ENCODE results near the gene CEP70. TPM values are rescaled to one million over a fixed set of nuclear protein-coding genes. Genes with fewer than 3 reads are reported as not detected.
"Not testable (repeated sequence)": the region's sequence is repeated elsewhere in the genome, so short reads cannot be mapped to it uniquely, and the experiment has no call there.

Gene CEP70
- total and polyA plus RNA-seq, 4 donors, result 6.9 to 26.5 (median 9.1) TPM

DNA sequence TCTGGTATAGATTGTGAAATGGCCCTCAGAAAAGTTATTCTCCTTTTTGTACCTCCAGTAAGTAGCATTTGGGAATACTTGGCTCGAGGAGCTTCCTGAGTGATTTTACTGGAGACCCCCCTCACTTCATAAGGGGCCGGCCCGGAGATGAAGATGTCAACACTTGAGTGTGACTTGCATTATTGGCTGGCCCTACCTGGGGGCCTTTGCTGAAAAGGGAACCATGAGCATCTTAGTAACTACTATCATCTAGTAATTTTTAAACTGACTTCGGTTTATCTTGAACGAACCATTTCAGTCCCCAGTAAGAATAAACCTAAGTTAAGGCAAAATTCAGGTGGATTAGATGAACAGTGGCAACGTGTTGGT, 15.8 kb upstream of the CEP70 start:
- 91% methylated on average over 6 of the region's 6 CpGs for whole genome bisulfite sequencing
- Histone ChIP-seq H3K36me3 (ENCODE audit: control insufficient read depth in 4 of 4, insufficient read depth in 3 of 4, low read depth in 1 of 4, low read length in 3 of 4) (no peaks in the 10 kb centered on the region), H3K4me1 (ENCODE audit: control insufficient read depth in 4 of 4, insufficient read depth in 4 of 4, low read length in 3 of 4) (peaks cover 0 to 14% (median 6%) of the 10 kb centered on the region in 4 donors), H3K27ac (ENCODE audit: low read depth in 1 of 2, low read length in 2 of 2) (peak overlapping the region in 1 of 2 donors; percentile 90), H3K27me3 (ENCODE audit: control insufficient read depth in 4 of 4, insufficient read depth in 4 of 4, low read length in 3 of 4) (no peaks in the 10 kb centered on the region), H3K9me3 (ENCODE audit: control insufficient read depth in 4 of 4, low read length in 3 of 4) (no peaks in the 10 kb centered on the region), H3K4me3 (ENCODE audit: low read depth in 1 of 3, low read length in 3 of 3) (peak overlapping the region in 1 of 3 donors; percentile 70), H3K9ac (ENCODE audit: low read depth in 1 of 2, low read length in 2 of 2) (no peak overlapping the region)
- TF ChIP-seq, protein P1, sequence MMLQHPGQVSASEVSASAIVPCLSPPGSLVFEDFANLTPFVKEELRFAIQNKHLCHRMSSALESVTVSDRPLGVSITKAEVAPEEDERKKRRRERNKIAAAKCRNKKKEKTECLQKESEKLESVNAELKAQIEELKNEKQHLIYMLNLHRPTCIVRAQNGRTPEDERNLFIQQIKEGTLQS (IDR thresholded peaks at IDR 0.05), result no peak
- TF ChIP-seq FOXA2 (IDR thresholded peaks at IDR 0.05) (no peak), RAD21 (IDR thresholded peaks at IDR 0.05) (no peak), RXRA (IDR thresholded peaks at IDR 0.05) (no peak)
- TF ChIP-seq, protein P2, sequence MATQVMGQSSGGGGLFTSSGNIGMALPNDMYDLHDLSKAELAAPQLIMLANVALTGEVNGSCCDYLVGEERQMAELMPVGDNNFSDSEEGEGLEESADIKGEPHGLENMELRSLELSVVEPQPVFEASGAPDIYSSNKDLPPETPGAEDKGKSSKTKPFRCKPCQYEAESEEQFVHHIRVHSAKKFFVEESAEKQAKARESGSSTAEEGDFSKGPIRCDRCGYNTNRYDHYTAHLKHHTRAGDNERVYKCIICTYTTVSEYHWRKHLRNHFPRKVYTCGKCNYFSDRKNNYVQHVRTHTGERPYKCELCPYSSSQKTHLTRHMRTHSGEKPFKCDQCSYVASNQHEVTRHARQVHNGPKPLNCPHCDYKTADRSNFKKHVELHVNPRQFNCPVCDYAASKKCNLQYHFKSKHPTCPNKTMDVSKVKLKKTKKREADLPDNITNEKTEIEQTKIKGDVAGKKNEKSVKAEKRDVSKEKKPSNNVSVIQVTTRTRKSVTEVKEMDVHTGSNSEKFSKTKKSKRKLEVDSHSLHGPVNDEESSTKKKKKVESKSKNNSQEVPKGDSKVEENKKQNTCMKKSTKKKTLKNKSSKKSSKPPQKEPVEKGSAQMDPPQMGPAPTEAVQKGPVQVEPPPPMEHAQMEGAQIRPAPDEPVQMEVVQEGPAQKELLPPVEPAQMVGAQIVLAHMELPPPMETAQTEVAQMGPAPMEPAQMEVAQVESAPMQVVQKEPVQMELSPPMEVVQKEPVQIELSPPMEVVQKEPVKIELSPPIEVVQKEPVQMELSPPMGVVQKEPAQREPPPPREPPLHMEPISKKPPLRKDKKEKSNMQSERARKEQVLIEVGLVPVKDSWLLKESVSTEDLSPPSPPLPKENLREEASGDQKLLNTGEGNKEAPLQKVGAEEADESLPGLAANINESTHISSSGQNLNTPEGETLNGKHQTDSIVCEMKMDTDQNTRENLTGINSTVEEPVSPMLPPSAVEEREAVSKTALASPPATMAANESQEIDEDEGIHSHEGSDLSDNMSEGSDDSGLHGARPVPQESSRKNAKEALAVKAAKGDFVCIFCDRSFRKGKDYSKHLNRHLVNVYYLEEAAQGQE (IDR thresholded peaks at IDR 0.05), result no peak
- DNase-seq (ENCODE audit: low spot score), result no peak

DNA sequence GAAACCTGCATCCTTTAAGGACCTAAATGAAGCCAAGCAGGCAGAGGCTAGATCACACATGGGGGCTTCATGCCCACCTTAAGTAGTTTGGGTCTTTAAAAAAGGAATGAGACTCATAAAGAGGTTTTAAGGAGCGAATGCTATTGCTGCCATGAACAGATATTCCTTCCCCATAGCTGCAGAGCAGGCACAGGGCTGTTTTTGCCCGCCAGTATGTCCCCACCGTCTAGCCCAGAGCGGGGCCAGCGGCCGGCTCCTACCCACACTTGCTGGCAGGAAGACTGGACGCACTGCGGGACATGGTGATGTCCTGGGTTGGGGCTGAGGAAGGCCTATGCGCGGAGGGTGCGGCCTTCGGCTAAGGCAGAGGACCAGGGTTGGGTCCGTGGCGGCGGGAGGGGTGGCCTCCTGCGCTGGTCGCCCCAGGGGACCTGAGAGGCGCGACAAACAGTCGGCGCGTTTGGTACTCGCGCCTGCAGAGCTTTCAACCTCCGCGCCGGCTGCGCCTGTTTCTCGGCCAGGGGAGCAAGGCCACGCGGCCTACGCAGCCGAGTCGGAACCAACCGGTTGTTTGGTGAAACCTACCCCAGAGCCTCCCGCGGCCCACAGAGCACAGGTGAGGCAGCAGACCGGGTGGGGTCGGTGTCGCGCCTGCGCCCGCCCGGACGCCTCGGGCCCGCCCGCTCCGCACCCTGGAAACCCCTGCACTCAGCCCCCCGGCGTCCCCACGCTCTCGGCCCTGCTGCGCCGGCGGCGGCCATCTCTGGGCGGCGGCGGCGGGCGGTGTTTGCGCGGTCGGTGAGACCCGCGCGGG, 14.5 kb upstream of the CEP70 start, which contains the start of gene FAIM:
Gene FAIM, plus strand, starts transcription at position 450 of the 814 bp plus-strand sequence. CDS start 10,956 bp downstream, outside the sequence.
- peak; percentile 72 for DNase-seq (ENCODE audit: low spot score)
- H3K36me3 ChIP-seq (ENCODE audit: control insufficient read depth in 4 of 4, insufficient read depth in 3 of 4, low read depth in 1 of 4, low read length in 3 of 4), result no peaks in the 10 kb centered on the region
- WGBS, result 3% methylated on average over 68 of the region's 68 CpGs
- TF ChIP-seq TAF1 (conservative IDR thresholded peaks at IDR 0.05), result peak; percentile 36
- TF ChIP-seq, protein P2 (IDR thresholded peaks at IDR 0.05), result no peak
- H3K27ac ChIP-seq (ENCODE audit: low read depth in 1 of 2, low read length in 2 of 2), result peak within 1 kb of the TSS; percentile 65 to 90
- peak within 1 kb of the TSS; percentile 70 to 78 (median 73) for H3K4me3 ChIP-seq (ENCODE audit: low read depth in 1 of 3, low read length in 3 of 3)
- H3K27me3 ChIP-seq (ENCODE audit: control insufficient read depth in 4 of 4, insufficient read depth in 4 of 4, low read length in 3 of 4), result no peaks in the 10 kb centered on the region
- no peaks in the 10 kb centered on the region for H3K9me3 ChIP-seq (ENCODE audit: control insufficient read depth in 4 of 4, low read length in 3 of 4)
- peaks cover 0 to 14% (median 6%) of the 10 kb centered on the region in 4 donors for H3K4me1 ChIP-seq (ENCODE audit: control insufficient read depth in 4 of 4, insufficient read depth in 4 of 4, low read length in 3 of 4)
- peak within 1 kb of the TSS; percentile 68 to 78 for H3K9ac ChIP-seq (ENCODE audit: low read depth in 1 of 2, low read length in 2 of 2)

DNA sequence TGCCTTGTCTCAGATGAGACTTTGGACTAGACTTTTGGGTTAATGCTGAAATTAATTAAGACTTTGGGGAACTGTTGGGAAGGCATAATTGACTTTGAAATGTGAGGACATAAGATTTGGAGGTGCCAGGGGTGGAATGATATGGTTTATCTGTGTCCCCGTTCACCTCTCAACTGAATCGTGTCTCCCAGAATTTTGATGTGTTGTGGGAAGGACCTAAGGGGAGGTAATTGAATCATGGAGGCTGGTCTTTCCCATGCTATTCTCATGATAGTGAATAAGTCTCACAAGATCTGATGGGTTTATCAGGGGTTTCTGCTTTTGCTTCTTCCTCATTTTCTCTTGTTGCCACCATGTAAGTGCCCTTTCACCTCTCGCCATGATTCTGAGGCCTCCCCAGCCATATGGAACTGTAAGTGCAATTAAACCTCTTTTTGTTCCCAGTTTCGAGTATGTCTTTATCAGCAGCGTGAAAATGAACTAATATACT, 10.1 kb upstream of the CEP70 start:
- not testable (repeated sequence) for H3K27ac ChIP-seq (ENCODE audit: low read depth in 1 of 2, low read length in 2 of 2); H3K36me3 ChIP-seq (ENCODE audit: control insufficient read depth in 4 of 4, insufficient read depth in 3 of 4, low read depth in 1 of 4, low read length in 3 of 4); H3K9me3 ChIP-seq (ENCODE audit: control insufficient read depth in 4 of 4, low read length in 3 of 4); H3K9ac ChIP-seq (ENCODE audit: low read depth in 1 of 2, low read length in 2 of 2); H3K27me3 ChIP-seq (ENCODE audit: control insufficient read depth in 4 of 4, insufficient read depth in 4 of 4, low read length in 3 of 4); H3K4me3 ChIP-seq (ENCODE audit: low read depth in 1 of 3, low read length in 3 of 3); DNase-seq (ENCODE audit: low spot score); H3K4me1 ChIP-seq (ENCODE audit: control insufficient read depth in 4 of 4, insufficient read depth in 4 of 4, low read length in 3 of 4)
- WGBS, result 97% methylated on average over 5 of the region's 5 CpGs

DNA sequence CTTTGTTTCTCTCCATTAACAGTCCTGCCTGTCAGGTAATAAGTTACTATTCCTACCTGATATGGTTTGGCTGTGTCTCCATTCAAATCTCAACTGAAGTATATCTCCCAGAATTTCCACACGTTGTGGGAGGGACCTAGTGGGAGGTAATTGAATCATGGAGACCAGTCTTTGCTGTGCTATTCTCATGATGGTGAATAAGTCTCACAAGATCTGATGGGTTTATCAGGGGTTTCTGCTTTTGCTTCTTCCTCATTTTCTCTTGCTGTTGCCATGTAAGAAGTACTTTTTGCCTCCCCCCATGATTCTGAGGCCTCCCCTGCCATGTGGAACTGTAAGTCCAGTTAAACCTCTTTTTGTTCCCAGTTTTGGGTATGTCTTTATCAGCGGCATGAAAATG, 7.6 kb upstream of the CEP70 start:
- H3K27me3 ChIP-seq (ENCODE audit: control insufficient read depth in 4 of 4, insufficient read depth in 4 of 4, low read length in 3 of 4); H3K4me1 ChIP-seq (ENCODE audit: control insufficient read depth in 4 of 4, insufficient read depth in 4 of 4, low read length in 3 of 4); H3K27ac ChIP-seq (ENCODE audit: low read depth in 1 of 2, low read length in 2 of 2); DNase-seq (ENCODE audit: low spot score); H3K4me3 ChIP-seq (ENCODE audit: low read depth in 1 of 3, low read length in 3 of 3); H3K9ac ChIP-seq (ENCODE audit: low read depth in 1 of 2, low read length in 2 of 2); H3K9me3 ChIP-seq (ENCODE audit: control insufficient read depth in 4 of 4, low read length in 3 of 4); H3K36me3 ChIP-seq (ENCODE audit: control insufficient read depth in 4 of 4, insufficient read depth in 3 of 4, low read depth in 1 of 4, low read length in 3 of 4): not testable (repeated sequence)
- WGBS, result 81% methylated on average over 2 of the region's 2 CpGs

All from liver (tissue), 9 donors.